Kasumi-1 (cell line): Measurements from ENCODE around the gene CAV1.

Source experiments
- DNase-seq, 2 experiments: peaks; one replicate each; lab custom pipeline; 2025; lab: John Stamatoyannopoulos, UW

The CAV1 gene

DNA sequence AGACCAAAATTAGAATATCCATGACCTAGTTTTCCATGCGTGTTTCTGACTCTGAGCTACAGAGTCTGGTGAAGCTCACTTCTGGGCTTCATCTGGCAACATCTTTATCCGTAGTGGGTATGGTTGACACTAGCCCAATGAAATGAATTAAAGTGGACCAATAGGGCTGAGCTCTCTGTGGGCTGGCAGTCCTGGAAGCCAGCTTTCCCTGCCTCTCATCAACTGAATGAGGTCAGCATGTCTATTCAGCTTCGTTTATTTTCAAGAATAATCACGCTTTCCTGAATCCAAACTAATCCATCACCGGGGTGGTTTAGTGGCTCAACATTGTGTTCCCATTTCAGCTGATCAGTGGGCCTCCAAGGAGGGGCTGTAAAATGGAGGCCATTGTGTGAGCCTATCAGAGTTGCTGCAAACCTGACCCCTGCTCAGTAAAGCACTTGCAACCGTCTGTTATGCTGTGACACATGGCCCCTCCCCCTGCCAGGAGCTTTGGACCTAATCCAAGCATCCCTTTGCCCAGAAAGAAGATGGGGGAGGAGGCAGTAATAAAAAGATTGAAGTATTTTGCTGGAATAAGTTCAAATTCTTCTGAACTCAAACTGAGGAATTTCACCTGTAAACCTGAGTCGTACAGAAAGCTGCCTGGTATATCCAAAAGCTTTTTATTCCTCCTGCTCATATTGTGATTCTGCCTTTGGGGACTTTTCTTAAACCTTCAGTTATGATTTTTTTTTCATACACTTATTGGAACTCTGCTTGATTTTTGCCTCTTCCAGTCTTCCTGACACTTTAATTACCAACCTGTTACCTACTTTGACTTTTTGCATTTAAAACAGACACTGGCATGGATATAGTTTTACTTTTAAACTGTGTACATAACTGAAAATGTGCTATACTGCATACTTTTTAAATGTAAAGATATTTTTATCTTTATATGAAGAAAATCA lies 35.5 kb downstream of the CAV1 start:
- no peak for DNase-seq

DNA sequence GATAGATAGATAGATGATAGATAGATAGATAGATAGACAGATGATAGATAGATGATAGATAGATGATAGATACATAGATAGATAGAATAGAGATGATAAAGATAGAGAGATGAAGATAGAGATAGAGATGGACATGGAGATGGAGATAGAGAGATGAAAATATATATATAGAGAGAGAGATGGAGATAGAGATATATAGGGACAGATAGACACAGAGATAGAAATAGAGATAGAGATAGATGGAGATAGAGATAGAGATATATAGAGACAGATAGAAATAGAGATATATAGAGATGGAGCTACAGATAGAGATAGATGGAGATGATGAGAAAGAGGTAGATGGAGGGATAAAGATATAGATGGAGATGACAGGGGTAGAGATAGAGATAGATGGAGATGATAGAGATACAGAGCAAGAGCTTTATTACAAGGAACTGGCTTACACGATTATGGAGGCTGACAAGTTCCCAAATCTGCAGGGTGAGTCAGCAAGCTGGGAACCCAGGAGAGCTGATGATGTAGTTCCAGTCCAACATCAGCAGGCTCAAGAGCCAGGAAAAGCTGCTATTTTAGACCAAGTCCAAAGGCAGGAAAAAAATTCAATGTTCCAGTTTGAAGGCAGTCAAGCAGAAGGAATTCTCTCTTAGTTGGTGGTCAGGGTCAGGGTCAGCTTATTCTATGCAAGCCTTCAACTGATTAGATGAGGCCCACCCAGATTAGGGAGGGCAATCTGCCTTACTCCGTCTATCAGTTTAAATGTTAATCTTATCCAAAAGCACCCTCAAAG lies 37.1 kb downstream of the CAV1 start:
- no peak for DNase-seq

DNA sequence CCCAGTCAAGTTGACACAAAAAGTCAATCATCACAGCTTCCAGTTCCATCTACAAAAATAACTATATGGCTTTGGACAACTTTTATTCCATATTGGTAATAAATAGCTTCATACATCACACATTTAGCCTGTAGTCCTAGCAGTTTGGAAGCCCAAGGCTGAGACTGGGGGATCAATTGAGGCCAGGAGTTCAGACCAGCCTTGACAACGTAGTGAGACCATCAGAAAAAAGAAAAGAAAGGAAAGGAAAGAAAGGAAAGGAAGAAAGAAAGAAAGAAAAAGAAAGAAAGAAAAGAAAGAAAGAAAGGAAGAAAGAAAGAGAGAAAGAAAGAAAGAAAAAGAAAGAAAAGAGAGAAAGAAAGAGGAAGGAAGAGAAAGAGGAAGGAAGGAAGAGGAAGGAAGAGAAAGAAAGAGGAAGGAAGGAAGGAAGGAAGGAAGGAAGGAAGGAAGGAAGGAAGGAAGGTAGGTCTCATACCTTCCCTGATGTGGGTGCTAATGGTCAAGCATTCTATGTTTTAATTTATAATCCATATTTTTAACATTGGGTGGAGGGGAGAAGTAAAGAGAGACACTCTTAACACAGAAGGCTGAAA lies 37.8 kb downstream of the CAV1 start:
- DNase-seq, result no peak

DNA sequence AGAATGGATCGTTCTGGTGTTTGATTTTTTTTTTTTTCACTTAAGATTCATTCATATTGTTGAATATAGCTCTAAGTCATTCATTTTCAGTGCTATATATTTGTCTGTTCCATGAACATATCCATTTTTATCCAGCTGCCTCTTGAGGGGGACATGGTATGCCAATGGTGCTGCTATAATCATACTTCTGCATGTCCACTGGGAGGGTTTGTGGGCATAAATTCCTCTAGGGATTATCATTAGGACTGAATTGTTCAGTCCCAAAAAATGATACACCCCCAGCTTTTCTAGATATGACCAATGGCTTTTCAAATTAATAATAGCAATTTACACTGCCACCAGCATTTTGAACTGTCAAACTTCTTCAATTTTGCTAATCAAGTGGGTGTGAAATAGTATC lies 41.1 kb downstream of the CAV1 start:
- DNase-seq, result no peak

DNA sequence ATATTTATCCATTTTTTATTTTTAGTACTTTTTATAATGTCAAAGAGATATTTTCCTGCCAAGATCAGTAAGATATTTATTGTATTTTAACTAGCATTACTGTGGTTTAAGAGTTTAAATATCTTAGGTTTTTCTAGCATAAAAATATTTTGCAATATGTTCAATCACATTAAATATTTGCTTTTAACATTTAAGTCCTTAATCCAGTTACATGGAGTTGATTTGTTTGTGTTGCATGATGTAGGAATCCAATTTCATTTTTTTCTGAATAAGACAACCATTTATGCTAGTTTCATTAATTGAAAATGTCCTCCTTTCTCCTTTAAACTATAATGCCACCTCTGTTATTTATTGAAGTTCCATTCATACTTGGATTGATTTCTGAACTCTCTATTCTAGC lies 41.8 kb downstream of the CAV1 start:
- no peak for DNase-seq

DNA sequence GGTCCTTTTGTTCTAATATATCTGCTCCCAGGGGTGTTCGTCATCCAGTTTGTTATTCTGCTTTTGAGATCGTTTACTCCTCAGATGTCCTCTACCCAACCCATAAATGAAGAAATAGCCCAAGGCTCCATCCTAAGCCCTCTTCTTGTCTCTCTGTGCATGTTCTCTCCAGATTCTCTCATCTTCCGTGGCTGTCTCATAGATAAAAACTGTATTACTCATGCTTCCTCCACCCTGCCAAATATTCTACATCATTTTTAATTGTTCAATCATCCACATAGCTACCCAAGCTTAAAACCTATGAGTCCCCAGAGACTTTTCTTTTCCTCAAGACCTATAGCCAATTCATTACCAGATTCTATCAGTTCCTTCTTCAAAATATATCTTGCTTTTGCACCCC lies 44.9 kb downstream of the CAV1 start:
- no peak for DNase-seq

DNA sequence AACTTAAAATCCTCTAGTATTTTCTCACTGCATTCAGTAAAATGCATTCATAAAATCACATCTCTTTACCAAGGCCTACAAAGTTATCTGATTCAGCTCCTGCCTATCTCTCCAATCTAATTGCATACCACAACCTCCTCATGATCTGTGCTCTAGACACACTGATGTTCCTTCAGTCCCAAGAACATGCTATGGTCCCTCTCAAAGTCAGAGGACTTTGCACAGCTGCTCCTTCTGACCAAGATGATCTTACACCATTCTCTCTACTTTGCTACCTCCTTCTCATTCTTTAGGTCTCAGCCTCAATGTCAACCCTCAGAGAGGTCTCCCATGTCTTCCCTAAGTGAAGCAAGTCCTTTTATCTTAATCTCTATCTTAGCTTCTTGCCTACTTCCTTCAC lies 45.5 kb downstream of the CAV1 start:
- no peak for DNase-seq

DNA sequence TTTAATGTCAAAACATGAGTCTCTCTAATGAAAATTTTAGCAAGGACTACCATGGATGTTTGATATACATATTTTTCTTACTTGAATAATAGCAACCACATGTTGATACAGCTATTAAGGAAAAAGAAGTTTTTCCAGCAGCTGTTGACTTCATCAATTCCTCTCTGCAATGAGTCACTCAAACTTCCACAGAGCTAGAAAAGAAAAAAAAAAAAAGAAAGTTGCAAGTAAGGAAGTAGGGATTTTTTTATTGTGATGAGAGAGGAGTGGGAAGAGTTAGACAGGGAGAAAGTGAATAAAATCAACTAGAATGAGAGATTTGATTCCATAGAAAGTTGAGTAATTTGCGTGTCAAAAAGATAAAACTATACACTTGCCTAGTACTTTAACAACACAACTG lies 46.2 kb downstream of the CAV1 start:
- no peak for DNase-seq

DNA sequence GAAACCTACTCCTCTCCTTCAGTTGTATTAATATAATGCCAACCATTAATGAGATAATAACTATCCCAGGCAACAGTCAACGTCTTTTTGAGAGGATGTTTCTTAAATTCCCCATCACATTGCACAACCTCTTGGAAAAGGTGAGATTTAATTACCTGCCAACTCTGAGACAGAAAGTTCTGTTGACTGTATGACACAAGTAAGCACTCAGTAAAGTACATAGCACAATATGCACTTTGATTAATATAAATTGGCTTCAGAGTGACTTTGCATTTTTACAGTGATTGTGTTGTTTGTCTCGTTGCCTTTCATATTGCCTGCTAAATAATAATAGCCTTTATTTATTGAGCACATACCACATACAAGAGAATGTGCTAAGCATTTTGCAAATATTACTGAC lies 46.7 kb downstream of the CAV1 start:
- no peak for DNase-seq

DNA sequence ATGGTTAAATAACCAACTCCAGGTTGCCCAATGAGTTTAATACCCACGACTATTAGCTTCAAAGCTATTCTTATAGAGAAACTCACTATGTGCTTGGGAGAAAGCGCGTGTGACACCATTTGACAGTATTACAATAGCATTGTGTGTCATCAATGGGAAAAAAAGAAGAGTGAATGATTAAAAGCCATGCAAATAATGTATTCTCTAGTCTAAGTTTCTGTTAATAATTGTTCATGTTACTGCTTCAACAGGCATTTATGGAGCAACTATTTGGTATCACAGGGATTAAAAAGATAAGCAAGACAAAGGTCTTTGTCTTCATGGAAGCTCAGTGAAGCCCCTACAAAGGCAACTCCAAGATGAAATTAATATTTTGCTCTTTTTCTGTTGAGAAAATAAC lies 47.2 kb downstream of the CAV1 start:
- DNase-seq, result no peak

DNA sequence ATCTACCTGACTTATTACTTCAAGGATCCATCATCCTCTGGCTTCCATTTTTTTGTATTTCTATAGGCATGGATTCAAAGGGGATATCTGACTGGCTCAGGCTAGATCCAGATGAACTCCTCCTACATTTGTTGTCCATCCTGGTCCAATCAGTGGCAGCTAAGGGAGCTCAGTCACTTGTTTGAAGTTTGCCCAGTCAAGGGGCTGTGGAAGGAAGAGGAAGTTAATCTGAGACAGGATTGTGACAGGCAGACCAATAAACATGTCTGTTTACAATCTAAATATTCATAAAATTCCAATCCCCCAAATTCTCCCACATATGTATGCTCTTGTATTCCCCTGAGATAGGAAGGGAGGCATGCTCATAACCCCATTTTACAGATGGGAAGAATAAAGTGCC lies 48.7 kb downstream of the CAV1 start:
- peak in 1 of 2 experiments; percentile 24 for DNase-seq

DNA sequence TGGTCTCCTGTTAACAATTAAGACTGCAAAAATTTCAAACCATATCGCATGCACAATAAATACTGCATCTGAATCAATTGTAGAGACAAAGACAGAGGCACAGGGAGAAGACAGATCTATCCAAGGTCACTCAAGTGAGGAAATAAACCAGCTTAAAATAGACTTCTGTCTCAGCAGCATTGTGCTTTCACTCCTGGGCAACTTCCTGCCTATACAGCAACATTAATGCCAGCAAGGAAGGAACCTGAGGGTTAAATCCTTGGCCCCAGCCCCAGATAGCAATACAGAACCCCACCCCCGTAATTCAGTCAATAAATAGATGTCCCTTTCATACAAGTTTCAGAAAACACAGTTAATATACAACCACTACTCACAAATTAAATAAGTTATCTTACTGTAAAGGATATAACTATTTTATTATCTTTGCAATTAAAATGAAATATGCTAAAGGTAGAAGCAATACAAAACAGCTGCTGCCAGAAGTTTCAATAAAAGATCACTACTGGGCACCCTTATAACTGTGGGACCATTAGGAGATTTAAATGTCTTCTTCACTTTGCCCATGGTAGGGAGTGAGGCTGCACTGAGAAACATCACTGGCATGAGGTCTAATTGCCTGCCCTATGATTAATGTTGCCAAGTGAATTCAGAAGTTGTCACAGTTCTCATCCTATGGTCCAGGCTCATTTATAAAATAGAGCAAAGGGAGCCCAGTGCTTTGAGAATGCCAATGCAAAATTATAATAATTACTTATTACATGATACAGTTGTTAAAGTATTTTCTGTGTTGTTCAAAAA lies 49.4 kb downstream of the CAV1 start:
- DNase-seq, result peak in 1 of 2 experiments; percentile 39

DNA sequence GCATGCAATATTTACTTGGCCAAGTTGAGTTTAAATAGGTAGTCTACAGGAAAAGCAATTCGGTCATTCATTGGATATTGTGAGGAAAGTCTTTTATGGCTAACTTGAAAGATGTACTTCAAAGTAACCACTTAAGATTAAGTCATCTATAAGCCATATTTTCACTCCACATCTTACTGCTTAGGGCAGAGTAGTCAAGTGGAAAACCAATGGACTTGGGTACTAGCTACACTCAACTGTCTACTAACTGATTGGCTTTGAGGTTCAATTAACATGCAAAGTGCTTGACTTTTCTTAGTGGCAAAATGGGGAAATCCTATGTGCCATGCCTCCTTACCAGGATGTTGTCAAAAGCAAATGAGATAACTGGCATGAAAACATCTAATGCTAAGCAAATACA lies 51.0 kb downstream of the CAV1 start:
- no peak for DNase-seq

DNA sequence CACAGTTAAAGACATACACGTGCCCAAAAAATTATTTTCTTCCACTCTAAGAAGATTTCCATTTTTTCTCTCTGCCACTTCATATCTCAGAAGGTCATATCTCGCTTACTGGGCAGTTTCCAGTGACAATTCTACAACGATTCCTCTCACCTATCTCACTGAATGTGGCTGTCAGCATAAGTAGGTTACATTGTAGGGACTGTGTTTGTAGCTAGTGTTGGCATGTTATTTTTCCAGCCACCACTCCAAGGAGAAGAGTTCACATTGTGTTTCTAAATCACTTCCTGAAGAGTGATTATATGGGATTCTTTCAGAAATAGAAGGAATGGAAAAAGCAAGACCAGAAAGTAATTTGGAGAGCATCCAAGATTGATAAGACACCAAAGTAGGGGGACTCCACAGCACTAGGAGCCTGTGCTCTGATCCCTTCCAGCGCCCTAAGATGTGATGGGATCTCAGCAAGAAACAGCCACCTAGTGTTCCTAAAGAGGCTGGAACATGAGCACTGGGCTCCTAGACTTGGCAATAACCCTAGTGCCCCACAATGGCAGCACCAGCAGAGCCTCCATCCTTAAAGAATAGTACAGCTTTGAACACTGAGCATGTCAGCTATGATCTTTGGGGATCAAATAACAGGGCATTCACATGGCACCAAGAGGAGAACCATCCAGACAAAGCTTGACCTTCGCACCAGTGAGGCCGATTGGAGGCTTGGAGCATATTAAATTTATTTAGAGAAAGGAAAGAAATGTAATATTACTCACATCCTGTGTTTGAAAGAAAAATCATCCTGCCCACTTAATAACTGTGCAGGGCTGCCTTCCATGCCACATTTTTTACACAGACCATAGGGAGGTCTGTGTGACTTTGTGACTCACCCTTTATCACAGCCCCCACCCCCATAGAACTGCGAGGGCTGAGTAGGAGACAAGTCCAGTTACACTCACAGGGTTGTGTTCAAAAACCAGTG lies 51.8 kb downstream of the CAV1 start:
- DNase-seq, result no peak

DNA sequence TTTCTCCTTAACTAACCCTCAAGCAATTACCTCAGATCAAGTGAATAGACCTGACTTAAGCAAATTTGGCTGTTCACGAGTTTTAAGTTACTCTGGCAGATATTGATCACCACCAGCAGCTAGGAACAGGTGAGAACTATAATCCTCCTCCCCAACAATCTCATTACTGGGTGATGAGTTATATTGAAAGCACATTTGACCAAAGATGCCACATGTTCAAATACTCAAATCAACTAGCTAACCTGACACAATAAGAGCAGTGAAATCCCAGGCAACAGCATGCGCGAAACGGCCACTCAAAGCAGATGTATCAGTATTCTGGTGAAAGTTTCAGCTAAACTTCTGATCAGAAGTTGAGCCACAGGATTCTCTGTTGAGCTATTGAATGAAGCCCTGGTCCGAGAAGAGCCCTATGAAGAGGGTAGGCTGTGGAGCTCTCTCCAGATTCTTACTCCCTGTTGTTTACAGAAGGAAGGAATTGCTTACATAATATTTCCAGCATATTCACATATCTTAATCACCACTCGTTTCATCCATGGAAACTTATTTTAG lies 52.6 kb downstream of the CAV1 start:
- no peak for DNase-seq

DNA sequence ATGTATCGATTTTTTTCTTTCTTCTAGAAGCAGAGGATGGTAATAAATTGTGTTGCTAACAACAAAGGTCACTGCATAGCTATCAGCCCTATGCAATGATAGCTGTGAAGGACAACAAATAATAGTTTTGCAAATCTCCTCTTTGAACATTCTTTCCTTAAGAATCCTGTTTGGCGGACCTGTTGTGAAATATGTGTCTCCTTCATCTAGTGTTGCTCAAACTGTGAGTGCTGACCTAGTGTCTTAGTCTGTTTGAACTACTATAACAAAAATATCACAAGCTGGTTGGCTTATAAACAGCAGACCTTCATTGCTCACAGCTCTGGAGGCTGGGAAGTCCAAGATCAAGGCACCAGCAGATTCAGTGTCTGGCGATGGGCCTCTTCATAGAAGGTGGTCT lies 53.7 kb downstream of the CAV1 start:
- no peak for DNase-seq

DNA sequence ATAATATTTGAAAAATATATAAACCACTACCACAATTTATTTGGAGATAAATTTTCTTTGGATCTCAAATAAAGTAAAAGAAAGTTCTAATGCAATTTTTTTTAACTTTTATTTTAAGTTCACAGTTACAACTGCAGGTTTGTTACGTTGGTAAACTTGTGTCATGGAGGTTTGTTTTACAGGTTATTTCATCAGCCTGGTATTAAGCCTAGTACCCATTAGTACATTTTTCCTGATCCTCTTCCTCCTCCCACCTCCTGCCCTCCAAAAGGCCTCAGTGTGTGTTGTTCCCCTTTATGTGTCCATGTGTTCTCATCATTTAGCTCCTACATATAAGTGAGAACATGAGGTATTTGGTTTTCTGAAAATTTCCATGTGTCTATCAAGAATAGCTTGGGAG lies 54.5 kb downstream of the CAV1 start:
- no peak for DNase-seq

DNA sequence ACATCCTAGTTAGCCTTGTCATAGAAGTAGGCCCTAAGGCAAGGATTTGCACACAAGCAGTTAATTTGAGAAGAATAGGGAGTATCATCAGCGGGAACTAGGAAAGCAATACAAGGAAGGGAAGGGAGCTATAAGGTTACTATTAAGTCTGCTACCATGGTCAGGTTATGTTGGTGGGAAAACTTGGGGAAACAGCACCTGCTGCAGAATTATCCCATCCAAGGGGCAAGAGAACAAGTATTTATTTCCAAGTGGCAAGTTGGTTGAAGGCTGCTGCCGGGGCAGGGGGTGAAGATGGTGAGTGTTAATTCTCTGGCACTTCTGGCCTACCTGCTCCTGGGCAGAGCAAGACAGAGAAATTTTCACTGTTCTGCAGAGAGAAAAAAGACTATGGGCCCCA lies 55.0 kb downstream of the CAV1 start:
- DNase-seq, result no peak

DNA sequence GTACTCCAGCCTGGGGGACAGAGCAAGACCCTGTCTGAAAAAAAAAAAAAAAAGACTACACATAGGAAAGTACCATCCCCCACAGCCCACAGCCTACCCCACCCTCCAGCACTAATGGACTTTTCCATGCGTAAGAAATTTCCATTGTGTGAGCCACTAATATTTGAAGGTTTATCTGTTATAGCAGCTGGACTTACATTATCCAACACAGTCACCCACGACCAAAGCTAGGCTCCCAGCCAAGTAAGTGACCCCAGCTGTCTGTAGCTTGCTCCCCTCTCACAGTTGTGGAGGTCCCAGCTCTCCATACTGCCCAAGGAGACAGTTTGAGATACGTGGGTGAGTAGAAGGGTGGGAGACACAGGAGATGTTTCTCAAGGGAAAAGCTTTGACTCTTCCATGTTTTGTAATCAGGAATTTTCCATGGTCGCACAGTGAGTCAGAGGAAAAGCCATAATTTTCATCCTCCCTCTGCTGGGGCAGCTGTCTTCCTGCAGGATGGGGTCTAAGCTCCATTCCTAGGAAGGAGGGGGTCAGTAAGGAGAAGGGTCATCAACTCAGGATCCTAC lies 57.4 kb downstream of the CAV1 start:
- DNase-seq, result no peak

DNA sequence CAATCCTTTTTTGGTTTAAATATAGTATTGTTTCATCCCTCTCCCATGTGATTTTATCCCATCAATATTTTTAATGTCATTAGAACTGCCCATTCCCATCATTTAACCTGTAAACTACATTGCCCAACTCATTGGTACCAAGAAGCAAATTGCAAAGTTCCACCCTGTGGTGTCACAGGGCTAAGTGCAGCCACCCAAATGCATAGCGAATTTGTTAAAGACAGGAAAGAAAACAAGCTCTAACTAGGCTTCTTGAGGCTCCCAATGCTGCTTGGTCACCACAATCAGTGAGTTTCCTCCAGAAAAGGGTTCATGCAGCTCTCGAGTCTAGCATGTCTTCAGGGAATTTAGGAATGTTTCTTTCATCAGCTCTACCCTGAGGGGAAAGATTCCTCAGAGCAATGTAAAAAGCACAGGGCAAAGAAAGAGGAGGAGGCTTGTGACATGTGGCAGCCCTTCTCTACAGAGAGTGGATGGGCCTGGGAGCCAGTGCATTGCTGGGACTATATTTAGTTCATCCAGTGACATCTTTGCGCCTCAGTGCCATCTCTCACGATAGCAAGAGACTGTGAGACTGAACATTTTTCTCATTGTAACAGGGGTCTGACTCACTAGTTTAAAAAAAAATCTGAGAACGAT lies 58.1 kb downstream of the CAV1 start:
- no peak for DNase-seq
